CD14-positive monocyte (primary cell): ENCODE results near the gene PAIP2. TPM values are rescaled to one million over a fixed set of nuclear protein-coding genes. Genes with fewer than 3 reads are reported as not detected.

Experiments
- DNase-seq, 3 donors: peaks; one replicate each; pipeline ENCODE4 v3.0.0-alpha.2; 2011 to 2022
- H2AFZ ChIP-seq: 2 replicates; pipeline ENCODE4 v1.6.0; 2012; ENCODE audit warnings: mild to moderate bottlenecking, low read depth, low read length, inconsistent platforms; ENCODE audit not compliant: insufficient read depth, poor library complexity, severe bottlenecking
- H3K27ac ChIP-seq, 2 donors: 1 replicate in 1 of 2; 2 replicates in 1 of 2; pipeline ENCODE4 v1.5.1; 2012 to 2013; ENCODE audit warnings: low read length in 2 of 2, control low read depth in 1 of 2, inconsistent platforms in 1 of 2, low read depth in 1 of 2, mild to moderate bottlenecking in 1 of 2
- H3K27me3 ChIP-seq, 2 donors: one replicate each; pipeline versions ENCODE4 v1.6.0 to v1.6.1; 2011 to 2013; ENCODE audit warnings: low read length in 2 of 2; ENCODE audit not compliant: control insufficient read depth in 2 of 2, insufficient read depth in 2 of 2
- H3K36me3 ChIP-seq, 2 donors: replicated peaks in 1 of 2; 1 replicate in 1 of 2; 2 replicates in 1 of 2; pipeline versions ENCODE4 v1.5.1 to v1.6.1; 2012 to 2013; ENCODE audit warnings: low read length in 2 of 2, control low read depth in 1 of 2, inconsistent platforms in 1 of 2, mild to moderate bottlenecking in 1 of 2; ENCODE audit not compliant: insufficient read depth in 2 of 2, control insufficient read depth in 1 of 2
- H3K4me1 ChIP-seq, 2 donors: 1 replicate in 1 of 2; 2 replicates in 1 of 2; pipeline versions ENCODE4 v1.5.1 to v1.6.1; 2012 to 2013; ENCODE audit warnings: low read length in 2 of 2, control low read depth in 1 of 2, inconsistent platforms in 1 of 2, mild to moderate bottlenecking in 1 of 2, moderate library complexity in 1 of 2; ENCODE audit not compliant: insufficient read depth in 2 of 2, control insufficient read depth in 1 of 2
- H3K4me2 ChIP-seq: replicated peaks from 2 replicates; pipeline ENCODE3; 2012; ENCODE audit warnings: low read length, moderate library complexity, mild to moderate bottlenecking; ENCODE audit not compliant: poor library complexity, severe bottlenecking; ENCODE audit errors: extremely low read depth
- H3K4me3 ChIP-seq, 3 experiments: fragments of 200-600 bp in 1 of 3; sonication (generic) in 1 of 3; replicated peaks in 1 of 3; 1 replicate in 2 of 3; 2 replicates in 1 of 3; pipeline ENCODE4 v1.5.1; 2011 to 2013; ENCODE audit warnings: low read length in 3 of 3, mild to moderate bottlenecking in 3 of 3, control low read depth in 2 of 3, low read depth in 2 of 3, inconsistent platforms in 1 of 3, moderate library complexity in 1 of 3
- H3K79me2 ChIP-seq: 2 replicates; pipeline ENCODE4 v1.6.0; 2012; ENCODE audit warnings: mild to moderate bottlenecking, control low read depth, inconsistent platforms, low read length, moderate library complexity; ENCODE audit not compliant: insufficient read depth
- H3K9ac ChIP-seq: 2 replicates; pipeline ENCODE4 v1.6.0; 2017; ENCODE audit warnings: low read length, mild to moderate bottlenecking; ENCODE audit not compliant: insufficient read depth, poor library complexity, severe bottlenecking
- H3K9me3 ChIP-seq, 2 donors: replicated peaks in 1 of 2; 1 replicate in 1 of 2; 2 replicates in 1 of 2; pipeline versions ENCODE4 v1.5.1 to v1.6.1; 2012 to 2013; ENCODE audit warnings: low read length in 2 of 2, control low read depth in 1 of 2; ENCODE audit not compliant: control insufficient read depth in 1 of 2, insufficient read depth in 1 of 2
- H4K20me1 ChIP-seq: 2 replicates; pipeline ENCODE4 v1.6.0; 2012; ENCODE audit warnings: mild to moderate bottlenecking, low read length, control low read depth, moderate library complexity; ENCODE audit not compliant: insufficient read depth
- H3K27ac Mint-ChIP-seq, 7 donors: one replicate each; pipeline ENCODE4 v1.8.0; 2020; ENCODE audit warnings: mild to moderate bottlenecking in 7 of 7, mixed read lengths in 7 of 7, moderate library complexity in 6 of 7, inconsistent platforms in 2 of 7
- H3K27me3 Mint-ChIP-seq, 3 donors: one replicate each; pipeline ENCODE4 v1.8.0; 2021 to 2022; ENCODE audit warnings: low read depth in 3 of 3, mild to moderate bottlenecking in 3 of 3, mixed read lengths in 3 of 3, moderate library complexity in 3 of 3, inconsistent platforms in 1 of 3
- H3K36me3 Mint-ChIP-seq, 2 donors: one replicate each; pipeline ENCODE4 v1.8.0; 2020; ENCODE audit warnings: mixed read lengths in 2 of 2, inconsistent platforms in 1 of 2, mild to moderate bottlenecking in 1 of 2
- H3K4me1 Mint-ChIP-seq: one replicate; pipeline ENCODE4 v1.8.0; 2020; ENCODE audit warnings: mild to moderate bottlenecking, mixed read lengths
- H3K4me3 Mint-ChIP-seq, 2 donors: one replicate each; pipeline ENCODE4 v1.8.0; 2020; ENCODE audit warnings: mild to moderate bottlenecking in 2 of 2, mixed read lengths in 2 of 2, moderate library complexity in 1 of 2
- H3K9me3 Mint-ChIP-seq, 7 donors: one replicate each; pipeline ENCODE4 v1.8.0; 2020 to 2022; ENCODE audit warnings: mixed read lengths in 7 of 7, mild to moderate bottlenecking in 6 of 7, moderate library complexity in 6 of 7, inconsistent platforms in 2 of 7
- WGBS: methylation state at CpG from one replicate; pipeline ENCODE4 v1.1.5; 2013; ENCODE audit warnings: missing lambda C conversion rate; ENCODE audit not compliant: insufficient coverage; 5-methylcytosine and 5-hydroxymethylcytosine counted together
- intact Hi-C, 2 donors: fragments of 100-400 bp; cut with micrococcal nuclease; formaldehyde crosslinking; loops; one replicate each; pipeline versions ENCODE4 v1.15.0 to v1.15.1; 2023
- polyA plus RNA-seq, 3 donors: library from polyadenylated mRNA; depleted of rRNA in 1 of 3; unstranded in 2 of 3; stranded (reverse) in 1 of 3; fragments of 300-500 nt in 2 of 3; fragments of >200 nt in 1 of 3; fragmentation: Illumina TruSeq in 2 of 3; gene quantifications; 1 replicate in 2 of 3; 2 replicates in 1 of 3; pipeline ENCODE4 v1.2.3, GENCODE V29; 2012 to 2021
- TF ChIP-seq, protein P1 (sequence below): fragments of 200-600 bp; IDR thresholded peaks from one replicate; pipeline ENCODE4 v1.8.0; 2022; ENCODE audit warnings: antibody characterized with exemption, mild to moderate bottlenecking

PAIP2 gene
- polyA plus RNA-seq, 3 donors = 68.3 to 325 (median 313) TPM

DNA sequence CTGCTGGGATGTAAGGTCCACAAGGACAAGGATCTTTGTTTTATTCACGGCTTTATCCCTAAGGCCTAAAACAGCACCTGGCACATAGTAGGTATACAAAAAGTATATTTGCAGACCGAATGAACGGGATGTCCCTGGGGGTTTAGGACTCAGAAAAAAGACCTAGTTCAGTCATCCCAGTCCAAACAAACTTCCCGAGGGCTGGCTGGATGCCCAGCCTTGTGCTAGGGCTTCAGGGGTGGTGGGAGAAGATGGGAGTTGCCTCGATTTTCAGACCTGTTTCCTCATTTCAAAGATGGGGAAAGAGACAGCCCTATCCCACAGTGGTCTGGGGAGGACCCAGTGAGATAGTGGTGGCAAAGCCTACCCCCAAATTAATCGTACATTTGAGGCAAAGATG is 56.3 kb downstream of the PAIP2 start:
- Mint-ChIP-seq H3K9me3 (peaks cover 0 to 6% (median 3%) of the 10 kb centered on the region in 7 donors), H3K27ac (no peak overlapping the region), H3K4me1 (peaks cover 22% of the 10 kb centered on the region), H3K36me3 (no peaks in the 10 kb centered on the region), H3K4me3 (no peak overlapping the region), H3K27me3 (peaks cover 21 to 35% (median 23%) of the 10 kb centered on the region in 3 donors)
- intact Hi-C loops = no loop called here
- H3K27ac ChIP-seq = no peak overlapping the region
- H3K79me2 ChIP-seq = no peaks in the 10 kb centered on the region
- DNase-seq = no peak
- peaks cover 6 to 19% of the 10 kb centered on the region in 2 donors for H3K27me3 ChIP-seq
- H3K4me2 ChIP-seq = no peak overlapping the region
- H3K4me3 ChIP-seq = no peak overlapping the region
- no peak overlapping the region for H3K9ac ChIP-seq
- H3K4me1 ChIP-seq = peaks cover 12 to 18% of the 10 kb centered on the region in 2 donors
- peaks cover 0 to 5% of the 10 kb centered on the region in 2 donors for H3K9me3 ChIP-seq
- no peaks in the 10 kb centered on the region for H4K20me1 ChIP-seq
- WGBS = 80% methylated on average over 1 of the region's 6 CpGs
- H2AFZ ChIP-seq = no peak overlapping the region
- H3K36me3 ChIP-seq = no peaks in the 10 kb centered on the region
- TF ChIP-seq, protein P1, sequence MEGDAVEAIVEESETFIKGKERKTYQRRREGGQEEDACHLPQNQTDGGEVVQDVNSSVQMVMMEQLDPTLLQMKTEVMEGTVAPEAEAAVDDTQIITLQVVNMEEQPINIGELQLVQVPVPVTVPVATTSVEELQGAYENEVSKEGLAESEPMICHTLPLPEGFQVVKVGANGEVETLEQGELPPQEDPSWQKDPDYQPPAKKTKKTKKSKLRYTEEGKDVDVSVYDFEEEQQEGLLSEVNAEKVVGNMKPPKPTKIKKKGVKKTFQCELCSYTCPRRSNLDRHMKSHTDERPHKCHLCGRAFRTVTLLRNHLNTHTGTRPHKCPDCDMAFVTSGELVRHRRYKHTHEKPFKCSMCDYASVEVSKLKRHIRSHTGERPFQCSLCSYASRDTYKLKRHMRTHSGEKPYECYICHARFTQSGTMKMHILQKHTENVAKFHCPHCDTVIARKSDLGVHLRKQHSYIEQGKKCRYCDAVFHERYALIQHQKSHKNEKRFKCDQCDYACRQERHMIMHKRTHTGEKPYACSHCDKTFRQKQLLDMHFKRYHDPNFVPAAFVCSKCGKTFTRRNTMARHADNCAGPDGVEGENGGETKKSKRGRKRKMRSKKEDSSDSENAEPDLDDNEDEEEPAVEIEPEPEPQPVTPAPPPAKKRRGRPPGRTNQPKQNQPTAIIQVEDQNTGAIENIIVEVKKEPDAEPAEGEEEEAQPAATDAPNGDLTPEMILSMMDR = no peak

DNA sequence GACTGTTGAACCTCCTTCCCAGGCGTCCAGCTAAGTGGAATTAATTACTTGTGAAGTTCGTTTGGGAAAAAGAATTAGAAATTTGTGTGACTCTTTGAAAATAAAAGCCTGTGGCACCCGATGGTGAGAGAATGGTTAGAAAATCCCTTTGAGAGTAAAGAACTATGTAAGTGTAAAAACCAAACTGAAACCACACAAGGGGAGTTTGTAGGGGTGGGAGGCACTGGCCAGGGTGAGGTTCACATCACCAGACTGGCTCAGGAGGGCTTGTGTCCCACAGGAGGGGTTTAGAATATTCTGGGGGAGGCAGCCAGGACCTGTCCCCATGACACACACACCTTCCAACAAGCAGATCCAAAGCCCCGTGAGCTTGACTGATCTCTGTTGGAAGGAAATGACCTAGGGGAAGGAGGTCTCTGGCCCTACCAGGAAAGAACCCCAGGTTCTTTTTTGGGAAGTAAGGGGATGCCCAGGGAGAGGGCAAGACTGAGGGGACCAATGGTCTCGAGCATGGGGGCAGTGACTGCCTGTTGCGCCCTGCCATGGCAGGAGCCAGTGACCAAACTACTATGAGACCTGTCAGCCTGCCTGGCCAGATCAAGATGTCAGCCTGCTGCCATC is 58.0 kb downstream of the PAIP2 start:
- no peak overlapping the region for H3K27ac ChIP-seq
- peaks cover 0 to 2% (median 0%) of the 10 kb centered on the region in 7 donors for H3K9me3 Mint-ChIP-seq
- peaks cover 12 to 15% of the 10 kb centered on the region in 2 donors for H3K4me1 ChIP-seq
- peaks cover 6 to 18% (median 8%) of the 10 kb centered on the region in 3 donors for H3K27me3 Mint-ChIP-seq
- no peak for DNase-seq
- no peak overlapping the region for H3K27ac Mint-ChIP-seq
- H3K79me2 ChIP-seq = no peaks in the 10 kb centered on the region
- WGBS = 100% methylated on average over 3 of the region's 6 CpGs
- peaks cover 0 to 4% of the 10 kb centered on the region in 2 donors for H3K27me3 ChIP-seq
- H3K36me3 Mint-ChIP-seq = no peaks in the 10 kb centered on the region
- H3K9ac ChIP-seq = no peak overlapping the region
- no peak overlapping the region for H3K4me2 ChIP-seq
- H3K4me1 Mint-ChIP-seq = peaks cover 28% of the 10 kb centered on the region
- intact Hi-C loops = no loop called here
- H3K9me3 ChIP-seq = no peaks in the 10 kb centered on the region
- TF ChIP-seq, protein P1 = no peak
- H3K4me3 ChIP-seq = no peak overlapping the region
- H3K36me3 ChIP-seq = no peaks in the 10 kb centered on the region
- no peaks in the 10 kb centered on the region for H4K20me1 ChIP-seq
- no peak overlapping the region for H2AFZ ChIP-seq
- H3K4me3 Mint-ChIP-seq = no peak overlapping the region
